Neuron (in vitro differentiated cells): ENCODE data around the gene ZBTB20.

ENCODE experiments used
- H2AFZ ChIP-seq: one replicate; pipeline ENCODE4 v1.6.1; 2013; ENCODE audit warnings: low read depth, mild to moderate bottlenecking, inconsistent platforms, low read length, moderate library complexity
- H3K27me3 ChIP-seq: one replicate; pipeline ENCODE4 v1.6.1; 2013; ENCODE audit warnings: low read length; ENCODE audit not compliant: insufficient read depth
- H3K36me3 ChIP-seq: one replicate; pipeline ENCODE4 v1.6.1; 2013; ENCODE audit warnings: low read length; ENCODE audit not compliant: insufficient read depth
- H3K4me1 ChIP-seq: one replicate; pipeline ENCODE4 v1.6.1; 2013; ENCODE audit warnings: low read length; ENCODE audit not compliant: insufficient read depth
- H3K4me3 ChIP-seq: 2 replicates; pipeline ENCODE4 v1.5.1; 2013; ENCODE audit warnings: mild to moderate bottlenecking, low read length, moderate library complexity
- H3K9me3 ChIP-seq: one replicate; pipeline ENCODE4 v1.6.1; 2013; ENCODE audit warnings: low read length

Gene ZBTB20

DNA sequence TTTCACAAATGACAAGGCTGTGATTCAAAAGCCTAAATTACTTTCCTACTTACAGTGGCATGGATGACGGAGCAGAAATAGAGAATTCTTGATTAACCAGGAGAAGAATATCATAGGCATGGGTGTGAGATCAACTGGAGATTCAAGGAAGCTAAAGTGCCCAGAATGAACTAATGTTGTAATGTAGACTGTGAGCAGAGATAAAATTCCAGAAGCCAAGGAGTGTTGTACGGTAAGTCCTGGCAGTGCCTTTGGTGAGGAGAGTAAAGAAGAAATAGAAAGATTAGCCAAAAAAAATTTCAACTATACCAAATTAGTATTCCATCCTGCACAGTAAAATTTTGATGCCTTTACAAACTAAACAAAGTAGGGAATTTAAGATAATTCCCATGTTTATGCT, 75.9 kb downstream of the ZBTB20 start:
- no peaks in the 10 kb centered on the region for H3K27me3 ChIP-seq
- H2AFZ ChIP-seq: peak overlapping the region; percentile 17
- H3K4me3 ChIP-seq: no peak overlapping the region
- H3K36me3 ChIP-seq: no peaks in the 10 kb centered on the region
- no peaks in the 10 kb centered on the region for H3K9me3 ChIP-seq
- peaks cover 16% of the 10 kb centered on the region for H3K4me1 ChIP-seq

DNA sequence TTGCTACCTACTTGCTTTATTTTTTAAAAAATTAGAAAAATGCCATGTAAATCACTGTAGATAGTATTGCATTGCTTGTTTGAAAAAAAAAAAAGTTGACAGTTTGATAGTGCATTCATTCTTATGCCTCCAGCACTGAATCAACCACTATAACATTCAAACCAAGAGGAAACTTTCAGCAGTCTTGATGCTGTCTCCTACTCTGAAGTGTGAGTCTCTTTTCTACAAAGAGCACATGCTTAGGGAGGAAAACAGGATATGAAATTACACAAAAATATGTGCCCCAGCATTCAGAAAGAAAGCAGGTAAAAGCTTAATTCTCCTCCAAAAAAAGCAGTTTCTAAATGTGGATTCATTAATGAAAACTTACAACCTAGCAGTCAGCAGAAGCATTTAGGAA, 78.3 kb downstream of the ZBTB20 start:
- Histone ChIP-seq H3K9me3 (no peaks in the 10 kb centered on the region), H3K36me3 (no peaks in the 10 kb centered on the region), H3K4me1 (peaks cover 16% of the 10 kb centered on the region), H3K27me3 (no peaks in the 10 kb centered on the region), H2AFZ (no peak overlapping the region), H3K4me3 (no peak overlapping the region)

DNA sequence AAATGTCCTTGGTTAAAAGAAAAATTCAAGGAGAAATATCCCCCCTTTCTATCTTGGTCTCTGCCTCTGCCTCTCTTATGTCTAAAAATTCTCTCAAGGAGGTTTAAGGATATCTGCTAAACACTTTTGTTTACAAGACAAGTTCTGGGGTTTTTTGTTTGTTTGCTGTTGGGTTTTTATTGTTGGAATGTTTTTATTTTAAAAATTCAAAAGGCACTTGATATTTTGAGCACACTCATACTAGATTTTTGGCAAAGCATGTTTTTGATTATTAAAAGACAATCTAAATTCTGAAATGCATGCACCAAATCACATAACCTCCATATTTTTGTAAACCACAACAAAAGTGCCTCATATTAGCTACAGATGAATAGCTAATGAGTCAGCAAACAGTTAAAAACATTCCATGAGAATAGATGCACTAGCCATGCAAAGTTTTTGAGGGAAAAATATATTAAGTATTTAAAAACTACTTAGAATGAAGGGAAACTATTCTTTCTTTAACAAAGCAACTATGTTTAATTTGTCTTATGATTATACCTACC, 84.6 kb downstream of the ZBTB20 start:
- no peak overlapping the region for H2AFZ ChIP-seq
- no peak overlapping the region for H3K4me3 ChIP-seq
- no peaks in the 10 kb centered on the region for H3K36me3 ChIP-seq
- no peaks in the 10 kb centered on the region for H3K9me3 ChIP-seq
- H3K4me1 ChIP-seq: peaks cover 6% of the 10 kb centered on the region
- no peaks in the 10 kb centered on the region for H3K27me3 ChIP-seq

DNA sequence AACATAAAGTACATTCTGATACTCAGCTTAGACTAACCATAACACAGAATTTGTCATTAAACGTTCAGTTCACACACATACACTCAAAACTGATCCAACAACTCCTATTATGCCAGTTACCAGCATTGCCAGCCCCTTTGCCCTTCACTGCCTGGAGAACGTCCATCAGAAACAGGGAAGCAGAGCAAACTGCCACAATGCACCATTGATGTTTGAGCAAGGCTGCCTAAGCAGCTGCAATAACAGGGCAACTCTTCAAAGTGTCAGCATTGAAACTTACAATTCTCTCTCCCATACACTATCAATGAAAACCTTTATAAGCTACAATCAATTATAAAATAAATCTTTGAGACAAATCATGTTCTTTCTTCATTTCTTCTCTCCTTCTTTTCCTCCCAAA, 85.1 kb downstream of the ZBTB20 start:
- no peak overlapping the region for H2AFZ ChIP-seq
- no peaks in the 10 kb centered on the region for H3K36me3 ChIP-seq
- H3K4me1 ChIP-seq: peaks cover 6% of the 10 kb centered on the region
- H3K27me3 ChIP-seq: no peaks in the 10 kb centered on the region
- H3K4me3 ChIP-seq: no peak overlapping the region
- no peaks in the 10 kb centered on the region for H3K9me3 ChIP-seq

DNA sequence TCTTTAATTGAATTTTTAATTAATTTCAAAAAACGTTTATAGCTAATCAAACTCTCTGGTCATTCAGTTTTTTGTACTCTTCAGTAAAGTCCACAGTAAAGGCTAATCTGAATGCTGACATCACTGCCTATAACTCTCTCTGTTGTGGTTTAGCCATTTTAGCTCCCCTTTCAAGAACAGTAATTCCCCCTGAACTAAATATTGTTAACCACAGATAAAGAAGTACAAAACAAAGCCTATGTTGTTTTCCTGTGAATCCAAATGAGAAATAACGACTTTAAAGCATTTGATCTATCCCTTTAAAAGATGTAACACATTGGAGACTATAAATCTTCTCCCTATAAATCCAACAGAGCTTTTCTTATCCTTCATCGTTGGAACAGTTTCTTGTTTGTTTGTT, 94.2 kb downstream of the ZBTB20 start:
- Histone ChIP-seq H3K36me3 (no peaks in the 10 kb centered on the region), H3K9me3 (no peaks in the 10 kb centered on the region), H3K4me3 (no peak overlapping the region), H3K4me1 (no peaks in the 10 kb centered on the region), H3K27me3 (no peaks in the 10 kb centered on the region), H2AFZ (no peak overlapping the region)

DNA sequence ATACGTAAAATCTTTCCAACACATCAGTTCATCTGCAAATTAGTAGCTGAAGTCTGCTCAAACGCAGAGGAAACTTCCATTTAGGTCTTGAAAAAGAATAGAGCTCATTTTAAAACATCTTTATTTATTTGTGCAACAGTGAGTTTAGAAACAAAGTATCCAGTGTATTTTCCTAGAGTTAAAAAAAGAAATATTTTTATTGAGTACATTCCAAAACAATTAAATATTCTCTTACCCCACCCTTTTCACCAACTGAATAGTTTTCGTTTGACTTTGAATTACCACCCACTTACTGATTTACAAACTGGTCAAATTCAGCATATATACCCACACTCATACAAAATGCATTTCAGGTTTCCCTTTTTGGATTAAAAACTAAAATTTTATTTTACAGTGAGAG, 104.7 kb downstream of the ZBTB20 start:
- Histone ChIP-seq H3K4me1 (no peaks in the 10 kb centered on the region), H2AFZ (no peak overlapping the region), H3K27me3 (no peaks in the 10 kb centered on the region), H3K36me3 (no peaks in the 10 kb centered on the region), H3K4me3 (no peak overlapping the region), H3K9me3 (no peaks in the 10 kb centered on the region)

DNA sequence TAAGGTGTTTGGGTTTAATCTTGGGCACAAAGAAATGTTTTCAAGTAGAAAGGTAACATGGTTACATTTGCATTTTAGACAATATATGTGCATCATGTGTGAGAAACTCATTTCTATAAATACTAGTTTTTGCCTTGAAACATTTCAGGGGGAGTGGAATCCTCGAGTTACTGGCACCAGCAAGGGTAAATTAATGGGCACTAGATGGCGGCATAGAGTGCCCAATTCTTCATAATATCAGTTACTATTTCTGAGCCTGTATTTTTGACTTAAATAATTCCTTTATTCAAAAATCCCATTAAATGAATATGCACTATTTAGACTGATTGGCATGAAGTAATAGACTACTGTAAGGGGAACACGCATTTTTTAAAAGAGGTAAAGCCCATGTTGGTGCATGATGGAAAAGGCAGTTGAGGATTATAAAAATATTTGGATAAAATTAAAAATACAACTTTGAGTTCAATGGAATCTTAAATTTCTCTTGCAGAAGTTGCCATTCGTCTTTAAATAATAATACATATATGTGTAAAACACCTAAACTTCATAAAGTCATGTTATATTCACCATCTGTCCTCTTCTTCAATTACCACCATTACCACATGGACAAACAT, 106.3 kb downstream of the ZBTB20 start:
- Histone ChIP-seq H3K9me3 (no peaks in the 10 kb centered on the region), H2AFZ (no peak overlapping the region), H3K4me1 (no peaks in the 10 kb centered on the region), H3K36me3 (no peaks in the 10 kb centered on the region), H3K27me3 (no peaks in the 10 kb centered on the region), H3K4me3 (no peak overlapping the region)

DNA sequence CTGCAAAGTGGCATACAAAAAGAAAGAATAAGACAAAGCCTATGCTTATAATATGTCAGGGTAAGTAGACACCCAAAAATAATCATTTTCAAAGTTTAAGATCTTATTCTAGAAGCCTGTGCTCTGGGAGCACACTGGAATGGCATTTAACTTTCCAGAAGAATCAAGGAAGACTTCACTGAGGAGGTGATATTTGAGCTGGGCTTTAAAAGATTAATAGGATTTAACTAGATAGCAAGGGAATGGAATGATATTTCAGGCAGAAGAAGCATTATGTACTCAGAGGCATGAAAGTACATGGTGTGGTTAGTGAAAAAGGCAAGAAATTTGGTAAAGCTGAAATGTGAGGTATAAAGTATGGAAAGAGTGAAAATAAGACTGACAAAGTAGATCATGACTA, 106.8 kb downstream of the ZBTB20 start:
- Histone ChIP-seq H3K27me3 (no peaks in the 10 kb centered on the region), H2AFZ (no peak overlapping the region), H3K4me1 (no peaks in the 10 kb centered on the region), H3K36me3 (no peaks in the 10 kb centered on the region), H3K4me3 (no peak overlapping the region), H3K9me3 (no peaks in the 10 kb centered on the region)

DNA sequence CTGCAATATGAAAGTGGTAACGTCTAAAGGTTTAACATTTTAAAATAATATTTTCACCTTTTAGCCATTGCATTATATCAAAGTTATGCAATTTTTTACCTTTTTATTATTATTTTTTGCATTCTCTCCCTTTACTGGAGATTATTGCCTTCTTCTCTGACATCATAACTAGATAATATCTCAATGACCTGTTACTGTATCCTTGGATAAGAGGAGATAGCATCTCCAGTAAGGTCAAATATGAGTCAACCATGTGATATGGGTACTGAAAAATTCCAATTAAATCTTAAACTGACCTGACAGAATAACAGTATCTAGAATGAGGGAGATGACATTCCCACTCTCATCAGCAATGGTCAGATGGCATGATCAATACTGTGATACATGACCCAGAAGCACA, 108.3 kb downstream of the ZBTB20 start:
- Histone ChIP-seq H2AFZ (no peak overlapping the region), H3K27me3 (no peaks in the 10 kb centered on the region), H3K9me3 (no peaks in the 10 kb centered on the region), H3K4me3 (no peak overlapping the region), H3K36me3 (no peaks in the 10 kb centered on the region), H3K4me1 (no peaks in the 10 kb centered on the region)

DNA sequence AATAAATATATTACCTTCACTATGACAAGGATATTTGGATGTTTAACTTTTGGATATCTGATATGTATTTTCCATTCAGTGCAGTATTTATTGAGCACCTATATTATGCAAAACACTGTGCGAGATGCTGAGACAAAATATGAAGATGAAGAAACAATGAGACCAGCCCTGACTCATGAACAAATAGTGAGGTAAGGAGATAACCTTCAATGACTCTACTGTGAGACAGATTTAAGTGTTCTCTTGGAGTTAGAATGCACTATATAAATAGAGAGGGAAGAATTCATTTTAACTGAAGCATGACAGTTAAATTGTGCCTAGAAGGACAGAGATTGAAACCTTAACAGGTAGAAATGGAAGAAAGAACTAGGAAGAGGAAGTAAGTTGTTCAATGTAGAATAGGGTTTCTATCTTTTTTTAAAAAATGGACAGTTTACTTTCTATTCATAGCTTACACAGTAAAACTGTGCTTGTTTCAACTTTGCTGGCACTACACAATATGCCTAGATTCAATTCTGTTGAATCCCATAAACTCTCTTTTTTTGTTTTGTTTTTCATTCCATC, 124.2 kb downstream of the ZBTB20 start:
- H3K4me1 ChIP-seq: no peaks in the 10 kb centered on the region
- no peaks in the 10 kb centered on the region for H3K27me3 ChIP-seq
- H3K9me3 ChIP-seq: no peaks in the 10 kb centered on the region
- H3K36me3 ChIP-seq: no peaks in the 10 kb centered on the region
- no peak overlapping the region for H2AFZ ChIP-seq
- no peak overlapping the region for H3K4me3 ChIP-seq

DNA sequence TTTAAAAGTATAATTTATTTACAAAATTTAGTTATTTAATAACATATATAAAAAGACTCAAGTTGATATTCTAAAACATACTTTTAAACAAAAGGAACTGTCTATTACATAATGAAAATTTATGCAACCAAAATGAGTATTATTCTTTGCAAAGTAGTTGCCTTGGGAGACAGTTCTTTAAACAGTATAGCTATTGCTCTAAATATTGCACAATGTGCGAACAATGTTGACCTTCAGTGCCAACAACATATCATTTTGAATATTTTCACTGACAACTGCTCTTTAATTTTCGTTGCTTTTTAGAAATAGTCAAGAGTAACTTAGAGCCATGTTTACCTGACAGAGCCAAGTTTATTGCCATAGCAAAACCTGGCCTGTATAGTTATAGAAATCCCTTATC, 124.9 kb downstream of the ZBTB20 start:
- Histone ChIP-seq H3K9me3 (no peaks in the 10 kb centered on the region), H2AFZ (no peak overlapping the region), H3K36me3 (no peaks in the 10 kb centered on the region), H3K4me1 (no peaks in the 10 kb centered on the region), H3K27me3 (no peaks in the 10 kb centered on the region), H3K4me3 (no peak overlapping the region)

DNA sequence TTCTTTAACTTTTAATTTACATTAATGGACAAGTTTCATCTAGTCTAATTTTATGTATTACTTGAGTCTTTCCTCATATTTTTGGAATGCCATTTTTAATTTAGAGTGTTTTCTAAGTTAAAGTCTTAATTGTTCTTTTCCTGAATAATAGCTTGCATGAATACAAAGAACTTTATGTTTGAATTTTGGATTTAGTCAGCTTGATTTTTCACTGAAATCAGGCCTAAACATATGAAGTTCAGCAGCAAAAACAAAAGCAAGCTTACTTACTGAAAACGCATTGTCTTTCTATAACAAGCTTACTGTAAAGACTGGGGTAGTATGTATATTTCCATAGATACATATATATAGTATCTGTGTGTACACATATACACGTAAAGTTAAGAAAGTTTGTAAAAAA, 126.0 kb downstream of the ZBTB20 start:
- peaks cover 2% of the 10 kb centered on the region for H3K9me3 ChIP-seq
- H3K36me3 ChIP-seq: no peaks in the 10 kb centered on the region
- no peaks in the 10 kb centered on the region for H3K4me1 ChIP-seq
- H2AFZ ChIP-seq: no peak overlapping the region
- H3K27me3 ChIP-seq: no peaks in the 10 kb centered on the region
- no peak overlapping the region for H3K4me3 ChIP-seq

DNA sequence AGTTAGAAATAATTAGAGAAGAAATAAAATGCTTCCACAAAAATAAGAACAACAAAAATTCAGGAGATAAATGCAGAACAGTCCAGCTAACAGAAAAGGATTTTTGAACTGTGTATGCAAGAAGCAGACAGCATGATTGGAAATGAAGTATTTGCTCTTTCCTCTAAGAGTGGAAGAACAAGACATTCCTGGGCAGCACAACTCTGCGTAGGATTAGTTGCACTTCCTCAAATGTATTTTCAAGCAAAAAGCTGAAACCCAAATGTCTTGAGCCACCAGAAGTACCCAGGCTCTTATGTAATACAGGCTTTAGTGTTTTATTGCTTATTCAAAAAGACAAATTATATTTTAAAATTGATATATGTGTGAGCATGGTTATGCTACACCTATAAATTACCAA, 127.2 kb downstream of the ZBTB20 start:
- no peaks in the 10 kb centered on the region for H3K4me1 ChIP-seq
- H3K36me3 ChIP-seq: no peaks in the 10 kb centered on the region
- H3K9me3 ChIP-seq: peaks cover 2% of the 10 kb centered on the region
- no peak overlapping the region for H3K4me3 ChIP-seq
- H2AFZ ChIP-seq: no peak overlapping the region
- no peaks in the 10 kb centered on the region for H3K27me3 ChIP-seq

DNA sequence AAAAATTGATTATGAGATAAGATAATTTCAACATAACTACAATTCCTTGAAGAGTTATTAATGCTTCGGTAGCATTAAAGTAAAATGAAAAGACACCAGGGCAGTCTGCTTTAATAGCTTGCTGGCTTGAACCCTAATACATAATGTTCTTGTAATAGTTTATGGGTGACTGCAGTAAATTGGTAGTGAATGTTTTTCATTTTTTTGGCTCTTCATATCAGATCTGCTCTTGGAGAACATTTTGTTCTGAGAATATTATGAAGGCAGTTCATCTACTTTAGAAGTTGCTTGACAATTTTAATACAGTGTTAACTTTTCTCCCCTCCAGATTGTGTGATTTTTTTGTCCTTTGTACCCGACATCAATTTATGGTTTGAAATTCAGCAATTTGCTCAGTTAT, 128.4 kb downstream of the ZBTB20 start:
- Histone ChIP-seq H3K27me3 (no peaks in the 10 kb centered on the region), H3K4me3 (no peak overlapping the region), H3K36me3 (no peaks in the 10 kb centered on the region), H3K4me1 (no peaks in the 10 kb centered on the region), H2AFZ (no peak overlapping the region), H3K9me3 (peaks cover 2% of the 10 kb centered on the region)
